ENCODE results near the gene DISP2.

GRCh38 chr15:40353697-40354096 is 4.3 kb upstream of the DISP2 start:
- TF ChIP-seq CTCF (conservative IDR thresholded peaks at IDR 0.05) (no peak), ZFX (IDR thresholded peaks at IDR 0.05) (no peak)

All from C4-2B (cell line).